ENCODE measurements around the gene CELF5.
"Not testable (repeated sequence)": the region's sequence is repeated elsewhere in the genome, so short reads cannot be mapped to it uniquely, and the experiment has no call there.

The CELF5 gene

GRCh38 chr19:3340340-3340739, 115.9 kb downstream of the CELF5 start:
- Histone ChIP-seq H3K36me3 (ENCODE audit: low read depth) (no peaks in the 10 kb centered on the region), H3K27me3 (ENCODE audit: insufficient read depth, poor library complexity, severe bottlenecking) (no peaks in the 10 kb centered on the region), H3K4me3 (ENCODE audit: severe bottlenecking) (no peak overlapping the region), H3K9me3 (ENCODE audit: severe bottlenecking) (no peaks in the 10 kb centered on the region), H3K27ac (ENCODE audit: poor library complexity, severe bottlenecking) (no peak overlapping the region), H3K4me1 (ENCODE audit: insufficient read depth, poor library complexity, severe bottlenecking) (peaks cover 12% of the 10 kb centered on the region)
- ATAC-seq (ENCODE audit: low read depth) (no peak), DNase-seq (ENCODE audit: low spot score) (no peak)
- no peak for TF ChIP-seq CTCF (IDR thresholded peaks at IDR 0.05; ENCODE audit: poor library complexity, severe bottlenecking)

GRCh38 chr19:3342246-3342645, 117.8 kb downstream of the CELF5 start:
- ATAC-seq (ENCODE audit: low read depth) (no peak), DNase-seq (ENCODE audit: low spot score) (no peak)
- Histone ChIP-seq H3K4me1 (ENCODE audit: insufficient read depth, poor library complexity, severe bottlenecking) (peaks cover 14% of the 10 kb centered on the region), H3K9me3 (ENCODE audit: severe bottlenecking) (no peaks in the 10 kb centered on the region), H3K4me3 (ENCODE audit: severe bottlenecking) (no peak overlapping the region), H3K27ac (ENCODE audit: poor library complexity, severe bottlenecking) (no peak overlapping the region), H3K36me3 (ENCODE audit: low read depth) (no peaks in the 10 kb centered on the region), H3K27me3 (ENCODE audit: insufficient read depth, poor library complexity, severe bottlenecking) (no peaks in the 10 kb centered on the region)
- no peak for TF ChIP-seq CTCF (IDR thresholded peaks at IDR 0.05; ENCODE audit: poor library complexity, severe bottlenecking)

GRCh38 chr19:3342962-3343361, 118.5 kb downstream of the CELF5 start:
- not testable (repeated sequence) for H3K27me3 ChIP-seq (ENCODE audit: insufficient read depth, poor library complexity, severe bottlenecking); DNase-seq (ENCODE audit: low spot score); H3K9me3 ChIP-seq (ENCODE audit: severe bottlenecking); H3K4me3 ChIP-seq (ENCODE audit: severe bottlenecking); H3K36me3 ChIP-seq (ENCODE audit: low read depth); ATAC-seq (ENCODE audit: low read depth)
- Histone ChIP-seq H3K27ac (ENCODE audit: poor library complexity, severe bottlenecking) (peak overlapping the region; percentile 34), H3K4me1 (ENCODE audit: insufficient read depth, poor library complexity, severe bottlenecking) (peaks cover 14% of the 10 kb centered on the region)

GRCh38 chr19:3343619-3344502, 119.4 kb downstream of the CELF5 start:
- peak; percentile 91 for ATAC-seq (ENCODE audit: low read depth)

More at GRCh38 chr19:3343619-3344502, 119.4 kb downstream of the CELF5 start:
- peak; percentile 87 for DNase-seq (ENCODE audit: low spot score)
- no peaks in the 10 kb centered on the region for H3K9me3 ChIP-seq (ENCODE audit: severe bottlenecking)
- peak overlapping the region; percentile 12 for H3K4me3 ChIP-seq (ENCODE audit: severe bottlenecking)
- TF ChIP-seq CTCF (IDR thresholded peaks at IDR 0.05; ENCODE audit: poor library complexity, severe bottlenecking): no peak
- no peaks in the 10 kb centered on the region for H3K27me3 ChIP-seq (ENCODE audit: insufficient read depth, poor library complexity, severe bottlenecking)
- H3K36me3 ChIP-seq (ENCODE audit: low read depth): no peaks in the 10 kb centered on the region
- peak overlapping the region; percentile 34 for H3K27ac ChIP-seq (ENCODE audit: poor library complexity, severe bottlenecking)
- H3K4me1 ChIP-seq (ENCODE audit: insufficient read depth, poor library complexity, severe bottlenecking): peaks cover 7% of the 10 kb centered on the region

Measured in RWPE2 (cell line).